Astrocyte (in vitro differentiated cells and primary cell): ENCODE results near the gene PIK3IP1. TPM values are rescaled to one million over a fixed set of nuclear protein-coding genes. Genes with fewer than 3 reads are reported as not detected.

Source experiments
- DNase-seq: peaks from one replicate; pipeline ENCODE4 v3.0.0-alpha.2; 2010; ENCODE audit warnings: low read depth
- FAIRE-seq: peaks from 2 replicates; lab custom pipeline; 2011; peaks lifted over from hg19 to GRCh38; lab: Jason Lieb, UNC
- H2AFZ ChIP-seq: 2 replicates; pipeline ENCODE4 v1.6.0; 2012; ENCODE audit warnings: low read depth, low read length, inconsistent platforms
- H3K27ac ChIP-seq: 2 replicates; pipeline ENCODE4 v1.5.1; 2011; ENCODE audit warnings: low read depth, low read length, inconsistent platforms
- H3K27me3 ChIP-seq: 2 replicates; pipeline ENCODE4 v1.6.0; 2011; ENCODE audit warnings: low read length, inconsistent platforms; ENCODE audit not compliant: insufficient read depth
- H3K36me3 ChIP-seq: 2 replicates; pipeline ENCODE4 v1.5.1; 2011; ENCODE audit warnings: low read length, inconsistent platforms; ENCODE audit not compliant: insufficient read depth
- H3K4me1 ChIP-seq: 2 replicates; pipeline ENCODE4 v1.5.1; 2011; ENCODE audit warnings: low read length, inconsistent platforms; ENCODE audit not compliant: insufficient read depth
- H3K4me2 ChIP-seq: 2 replicates; pipeline ENCODE4 v1.6.0; 2012; ENCODE audit warnings: low read length, inconsistent platforms
- H3K4me3 ChIP-seq: 2 replicates; pipeline ENCODE4 v1.5.1; 2011; ENCODE audit warnings: low read depth, mild to moderate bottlenecking, low read length, inconsistent platforms; ENCODE audit not compliant: insufficient read depth
- H3K79me2 ChIP-seq: 2 replicates; pipeline ENCODE4 v1.6.0; 2012; ENCODE audit warnings: mild to moderate bottlenecking, low read length, inconsistent platforms; ENCODE audit not compliant: insufficient read depth
- H3K9ac ChIP-seq: 2 replicates; pipeline ENCODE4 v1.6.0; 2012; ENCODE audit warnings: mild to moderate bottlenecking, low read length, inconsistent platforms
- H3K9me3 ChIP-seq: 2 replicates; pipeline ENCODE4 v1.5.1; 2012; ENCODE audit warnings: low read depth, mild to moderate bottlenecking, low read length, inconsistent platforms; ENCODE audit not compliant: insufficient read depth
- H4K20me1 ChIP-seq: 2 replicates; pipeline ENCODE4 v1.6.0; 2012; ENCODE audit warnings: low read length, inconsistent platforms; ENCODE audit not compliant: insufficient read depth
- H3K27ac Mint-ChIP-seq: one replicate; pipeline ENCODE4 v1.8.0; 2021; ENCODE audit warnings: mild to moderate bottlenecking, mixed read lengths; ENCODE audit not compliant: unreplicated experiment
- H3K27me3 Mint-ChIP-seq: one replicate; pipeline ENCODE4 v1.8.0; 2021; ENCODE audit warnings: low read depth, mixed read lengths; ENCODE audit not compliant: unreplicated experiment
- H3K36me3 Mint-ChIP-seq: one replicate; pipeline ENCODE4 v1.8.0; 2021; ENCODE audit warnings: low read depth, mixed read lengths; ENCODE audit not compliant: unreplicated experiment
- H3K4me1 Mint-ChIP-seq: one replicate; pipeline ENCODE4 v1.8.0; 2021; ENCODE audit warnings: low read depth, mixed read lengths; ENCODE audit not compliant: unreplicated experiment
- H3K4me3 Mint-ChIP-seq: one replicate; pipeline ENCODE4 v1.8.0; 2021; ENCODE audit warnings: mild to moderate bottlenecking, moderate library complexity, mixed read lengths; ENCODE audit not compliant: unreplicated experiment
- H3K9me3 Mint-ChIP-seq: one replicate; pipeline ENCODE4 v1.8.0; 2021; ENCODE audit warnings: mild to moderate bottlenecking, mixed read lengths; ENCODE audit not compliant: unreplicated experiment
- EZH2 ChIP-seq: IDR thresholded peaks from 2 replicates; pipeline ENCODE4 v1.6.1; 2012; ENCODE audit warnings: mild to moderate bottlenecking, low read length, inconsistent platforms; ENCODE audit not compliant: insufficient read depth
- total RNA-seq: library from RNA; stranded (reverse); gene quantifications from 2 replicates; pipeline ENCODE4 v1.2.1, GENCODE V29; 2021
- TF ChIP-seq, protein P1 (sequence below): IDR thresholded peaks from 2 replicates; pipeline ENCODE4 v1.5.1; 2011; ENCODE audit warnings: low read depth, mild to moderate bottlenecking, inconsistent platforms, low read length, moderate library complexity; ENCODE audit not compliant: insufficient read depth

PIK3IP1 gene
- total RNA-seq, 1 donor from 2014 or later, result 21.4 TPM

DNA sequence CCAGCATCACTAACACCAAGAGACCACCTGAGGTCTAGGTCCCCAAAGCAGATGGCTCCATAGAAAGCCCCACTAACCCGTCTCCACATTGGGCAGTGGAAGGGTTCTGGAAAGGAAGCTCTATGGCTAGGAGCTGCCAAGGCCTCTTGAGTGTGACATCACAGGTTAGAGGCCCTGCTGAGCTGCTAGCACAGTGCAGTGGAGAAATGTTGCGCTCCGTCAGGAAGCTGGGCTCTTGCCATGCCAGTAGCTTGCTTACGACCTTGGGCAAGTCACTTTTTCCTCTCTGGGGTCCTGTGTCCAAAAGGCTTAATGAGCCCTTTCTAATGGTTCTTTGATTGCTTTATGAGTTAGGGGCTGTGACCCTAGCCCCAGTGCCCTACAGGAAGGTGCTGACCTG, 10.6 kb downstream of the PIK3IP1 start:
- H2AFZ ChIP-seq, result no peak overlapping the region
- H3K4me1 ChIP-seq, result no peaks in the 10 kb centered on the region
- no peak overlapping the region for H3K4me3 ChIP-seq
- H3K27me3 Mint-ChIP-seq, result no peaks in the 10 kb centered on the region
- H3K27ac ChIP-seq, result no peak overlapping the region
- FAIRE-seq, result no peak
- no peaks in the 10 kb centered on the region for H3K9me3 Mint-ChIP-seq
- no peak overlapping the region for H3K4me3 Mint-ChIP-seq
- H3K9ac ChIP-seq, result no peak overlapping the region
- H3K27me3 ChIP-seq, result no peaks in the 10 kb centered on the region
- H3K36me3 Mint-ChIP-seq, result peaks cover 27% of the 10 kb centered on the region
- H3K4me2 ChIP-seq, result no peak overlapping the region
- H3K4me1 Mint-ChIP-seq, result peaks cover 2% of the 10 kb centered on the region
- TF ChIP-seq, protein P1, sequence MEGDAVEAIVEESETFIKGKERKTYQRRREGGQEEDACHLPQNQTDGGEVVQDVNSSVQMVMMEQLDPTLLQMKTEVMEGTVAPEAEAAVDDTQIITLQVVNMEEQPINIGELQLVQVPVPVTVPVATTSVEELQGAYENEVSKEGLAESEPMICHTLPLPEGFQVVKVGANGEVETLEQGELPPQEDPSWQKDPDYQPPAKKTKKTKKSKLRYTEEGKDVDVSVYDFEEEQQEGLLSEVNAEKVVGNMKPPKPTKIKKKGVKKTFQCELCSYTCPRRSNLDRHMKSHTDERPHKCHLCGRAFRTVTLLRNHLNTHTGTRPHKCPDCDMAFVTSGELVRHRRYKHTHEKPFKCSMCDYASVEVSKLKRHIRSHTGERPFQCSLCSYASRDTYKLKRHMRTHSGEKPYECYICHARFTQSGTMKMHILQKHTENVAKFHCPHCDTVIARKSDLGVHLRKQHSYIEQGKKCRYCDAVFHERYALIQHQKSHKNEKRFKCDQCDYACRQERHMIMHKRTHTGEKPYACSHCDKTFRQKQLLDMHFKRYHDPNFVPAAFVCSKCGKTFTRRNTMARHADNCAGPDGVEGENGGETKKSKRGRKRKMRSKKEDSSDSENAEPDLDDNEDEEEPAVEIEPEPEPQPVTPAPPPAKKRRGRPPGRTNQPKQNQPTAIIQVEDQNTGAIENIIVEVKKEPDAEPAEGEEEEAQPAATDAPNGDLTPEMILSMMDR, result no peak
- TF ChIP-seq EZH2, result no peak
- peaks cover 26% of the 10 kb centered on the region for H4K20me1 ChIP-seq
- no peak overlapping the region for H3K27ac Mint-ChIP-seq
- peaks cover 14% of the 10 kb centered on the region for H3K36me3 ChIP-seq
- H3K9me3 ChIP-seq, result no peaks in the 10 kb centered on the region
- no peaks in the 10 kb centered on the region for H3K79me2 ChIP-seq
- no peak for DNase-seq

DNA sequence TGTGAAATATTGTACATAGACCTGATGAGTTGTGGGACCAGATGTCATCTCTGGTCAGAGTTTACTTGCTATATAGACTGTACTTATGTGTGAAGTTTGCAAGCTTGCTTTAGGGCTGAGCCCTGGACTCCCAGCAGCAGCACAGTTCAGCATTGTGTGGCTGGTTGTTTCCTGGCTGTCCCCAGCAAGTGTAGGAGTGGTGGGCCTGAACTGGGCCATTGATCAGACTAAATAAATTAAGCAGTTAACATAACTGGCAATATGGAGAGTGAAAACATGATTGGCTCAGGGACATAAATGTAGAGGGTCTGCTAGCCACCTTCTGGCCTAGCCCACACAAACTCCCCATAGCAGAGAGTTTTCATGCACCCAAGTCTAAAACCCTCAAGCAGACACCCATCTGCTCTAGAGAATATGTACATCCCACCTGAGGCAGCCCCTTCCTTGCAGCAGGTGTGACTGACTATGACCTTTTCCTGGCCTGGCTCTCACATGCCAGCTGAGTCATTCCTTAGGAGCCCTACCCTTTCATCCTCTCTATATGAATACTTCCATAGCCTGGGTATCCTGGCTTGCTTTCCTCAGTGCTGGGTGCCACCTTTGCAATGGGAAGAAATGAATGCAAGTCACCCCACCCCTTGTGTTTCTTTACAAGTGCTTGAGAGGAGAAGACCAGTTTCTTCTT, 12.3 kb downstream of the PIK3IP1 start:
- Histone ChIP-seq H2AFZ (no peak overlapping the region), H3K27ac (no peak overlapping the region), H3K4me1 (no peaks in the 10 kb centered on the region), H3K36me3 (peaks cover 18% of the 10 kb centered on the region), H3K27me3 (no peaks in the 10 kb centered on the region), H3K4me3 (no peak overlapping the region), H3K4me2 (no peak overlapping the region), H3K9me3 (no peaks in the 10 kb centered on the region), H3K79me2 (no peaks in the 10 kb centered on the region), H3K9ac (no peak overlapping the region), H4K20me1 (peaks cover 26% of the 10 kb centered on the region)
- FAIRE-seq (no peak), DNase-seq (no peak)
- Mint-ChIP-seq H3K4me3 (no peak overlapping the region), H3K27me3 (no peaks in the 10 kb centered on the region), H3K36me3 (peaks cover 29% of the 10 kb centered on the region), H3K9me3 (no peaks in the 10 kb centered on the region), H3K27ac (no peak overlapping the region), H3K4me1 (no peaks in the 10 kb centered on the region)
- no peak for TF ChIP-seq EZH2
- TF ChIP-seq, protein P1, result no peak

DNA sequence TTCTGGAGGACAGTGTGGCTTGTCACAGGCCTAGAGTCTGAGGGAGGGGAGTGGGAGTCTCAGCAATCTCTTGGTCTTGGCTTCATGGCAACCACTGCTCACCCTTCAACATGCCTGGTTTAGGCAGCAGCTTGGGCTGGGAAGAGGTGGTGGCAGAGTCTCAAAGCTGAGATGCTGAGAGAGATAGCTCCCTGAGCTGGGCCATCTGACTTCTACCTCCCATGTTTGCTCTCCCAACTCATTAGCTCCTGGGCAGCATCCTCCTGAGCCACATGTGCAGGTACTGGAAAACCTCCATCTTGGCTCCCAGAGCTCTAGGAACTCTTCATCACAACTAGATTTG, 13.0 kb downstream of the PIK3IP1 start:
- Histone ChIP-seq H3K4me2 (no peak overlapping the region), H3K79me2 (no peaks in the 10 kb centered on the region), H3K9me3 (no peaks in the 10 kb centered on the region), H3K4me1 (no peaks in the 10 kb centered on the region), H2AFZ (no peak overlapping the region), H3K27me3 (no peaks in the 10 kb centered on the region), H3K36me3 (peaks cover 22% of the 10 kb centered on the region), H4K20me1 (peaks cover 26% of the 10 kb centered on the region), H3K27ac (no peak overlapping the region), H3K9ac (no peak overlapping the region), H3K4me3 (no peak overlapping the region)
- H3K4me1 Mint-ChIP-seq, result no peaks in the 10 kb centered on the region
- DNase-seq, result no peak
- H3K4me3 Mint-ChIP-seq, result no peak overlapping the region
- FAIRE-seq, result no peak
- TF ChIP-seq, protein P1, result no peak
- no peak for TF ChIP-seq EZH2
- H3K27me3 Mint-ChIP-seq, result no peaks in the 10 kb centered on the region
- H3K9me3 Mint-ChIP-seq, result no peaks in the 10 kb centered on the region
- H3K36me3 Mint-ChIP-seq, result peaks cover 31% of the 10 kb centered on the region
- H3K27ac Mint-ChIP-seq, result no peak overlapping the region
